Islet of Langerhans (tissue), 1 donor: ENCODE results near the gene GP1BA.

Experiments used
- FAIRE-seq: peaks from one replicate; lab custom pipeline; 2011; peaks lifted over from hg19 to GRCh38; lab: Jason Lieb, UNC

GP1BA gene

DNA sequence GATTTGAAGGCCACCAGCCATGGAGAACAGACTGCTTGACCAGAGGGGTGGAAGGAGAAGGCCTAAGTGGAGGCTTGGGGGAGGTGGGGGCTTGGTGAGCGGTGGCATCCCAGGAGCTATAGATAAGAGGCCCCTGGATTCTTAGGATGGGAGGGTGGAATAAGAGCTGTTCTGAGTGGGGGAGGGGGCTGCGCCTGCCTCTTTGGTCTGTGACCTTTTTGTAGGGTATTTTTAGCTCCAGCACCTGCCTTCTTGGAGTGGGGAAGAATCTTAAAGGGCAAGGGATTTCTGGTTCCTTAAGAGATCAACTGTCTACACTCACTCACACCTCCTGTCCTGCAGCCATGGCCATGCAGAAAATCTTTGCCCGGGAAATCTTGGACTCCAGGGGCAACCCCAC lies 19.4 kb downstream of the GP1BA start:
- FAIRE-seq, result no peak

DNA sequence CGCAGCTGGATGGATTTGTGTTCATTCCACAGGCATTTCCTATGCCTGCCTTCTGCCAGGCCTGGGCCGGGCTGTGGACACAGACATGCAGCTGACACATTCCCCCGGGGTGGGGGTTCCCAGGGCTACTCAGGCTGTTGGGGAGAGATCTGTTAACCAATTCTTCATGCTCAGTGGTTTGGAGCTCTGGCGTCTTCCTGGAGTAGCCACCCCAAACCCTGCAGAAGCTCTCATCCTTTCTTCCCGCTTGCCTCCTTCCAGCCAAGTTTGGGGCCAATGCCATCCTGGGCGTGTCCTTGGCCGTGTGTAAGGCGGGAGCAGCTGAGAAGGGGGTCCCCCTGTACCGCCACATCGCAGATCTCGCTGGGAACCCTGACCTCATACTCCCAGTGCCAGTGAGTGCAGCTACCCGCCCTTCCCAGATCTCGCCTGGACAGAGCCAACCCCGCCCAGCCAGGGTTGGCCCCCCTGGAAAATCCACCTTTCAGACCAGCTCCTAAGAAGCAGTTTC lies 21.4 kb downstream of the GP1BA start:
- no peak for FAIRE-seq

DNA sequence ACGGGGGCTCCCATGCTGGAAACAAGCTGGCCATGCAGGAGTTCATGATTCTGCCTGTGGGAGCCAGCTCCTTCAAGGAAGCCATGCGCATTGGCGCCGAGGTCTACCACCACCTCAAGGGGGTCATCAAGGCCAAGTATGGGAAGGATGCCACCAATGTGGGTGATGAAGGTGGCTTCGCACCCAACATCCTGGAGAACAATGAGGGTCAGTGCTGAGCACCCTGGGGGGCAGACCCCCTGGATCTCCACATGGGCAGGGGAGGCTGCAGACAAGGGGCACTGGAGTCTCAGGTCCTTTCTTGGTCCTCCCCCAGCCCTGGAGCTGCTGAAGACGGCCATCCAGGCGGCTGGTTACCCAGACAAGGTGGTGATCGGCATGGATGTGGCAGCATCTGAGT lies 23.0 kb downstream of the GP1BA start:
- no peak for FAIRE-seq

DNA sequence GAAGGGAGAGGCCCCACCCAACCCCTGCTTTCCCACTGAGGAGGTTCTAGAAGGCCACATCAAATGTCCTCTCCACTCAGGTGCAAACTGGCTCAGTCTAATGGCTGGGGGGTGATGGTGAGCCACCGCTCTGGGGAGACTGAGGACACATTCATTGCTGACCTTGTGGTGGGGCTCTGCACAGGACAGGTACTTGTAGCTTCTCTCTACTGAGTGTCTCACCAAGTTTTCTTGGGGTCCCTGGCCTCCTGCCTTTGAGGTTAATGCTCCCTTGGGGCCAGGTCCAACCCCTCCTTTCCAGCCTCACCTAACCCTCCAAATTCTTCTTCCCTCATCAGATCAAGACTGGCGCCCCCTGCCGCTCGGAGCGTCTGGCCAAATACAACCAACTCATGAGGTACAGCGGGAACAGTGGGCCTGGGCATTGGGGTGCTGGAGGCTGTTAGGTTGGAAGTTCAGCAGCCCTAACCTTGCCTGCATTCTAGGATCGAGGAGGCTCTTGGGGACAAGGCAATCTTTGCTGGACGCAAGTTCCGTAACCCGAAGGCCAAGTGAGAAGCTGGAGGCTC lies 24.5 kb downstream of the GP1BA start:
- no peak for FAIRE-seq

DNA sequence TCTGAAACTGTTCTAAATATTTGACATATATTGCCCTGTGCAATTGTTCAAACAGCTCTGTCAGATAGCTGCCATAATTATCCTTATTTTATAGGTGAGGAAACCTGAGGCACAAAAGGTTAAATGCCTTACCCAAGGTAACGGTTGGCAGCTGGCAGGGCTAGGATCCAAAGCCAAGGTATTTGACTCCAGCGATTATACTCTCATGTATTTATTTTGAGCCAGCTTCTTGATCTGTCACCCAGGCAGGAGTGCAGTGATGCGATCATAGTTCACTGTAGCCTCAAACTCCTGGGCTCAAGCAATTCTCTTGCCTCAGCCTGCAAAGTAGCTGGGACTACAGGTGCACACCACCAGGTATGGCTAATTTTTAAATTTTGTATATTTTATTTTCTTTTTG lies 26.0 kb downstream of the GP1BA start:
- no peak for FAIRE-seq

DNA sequence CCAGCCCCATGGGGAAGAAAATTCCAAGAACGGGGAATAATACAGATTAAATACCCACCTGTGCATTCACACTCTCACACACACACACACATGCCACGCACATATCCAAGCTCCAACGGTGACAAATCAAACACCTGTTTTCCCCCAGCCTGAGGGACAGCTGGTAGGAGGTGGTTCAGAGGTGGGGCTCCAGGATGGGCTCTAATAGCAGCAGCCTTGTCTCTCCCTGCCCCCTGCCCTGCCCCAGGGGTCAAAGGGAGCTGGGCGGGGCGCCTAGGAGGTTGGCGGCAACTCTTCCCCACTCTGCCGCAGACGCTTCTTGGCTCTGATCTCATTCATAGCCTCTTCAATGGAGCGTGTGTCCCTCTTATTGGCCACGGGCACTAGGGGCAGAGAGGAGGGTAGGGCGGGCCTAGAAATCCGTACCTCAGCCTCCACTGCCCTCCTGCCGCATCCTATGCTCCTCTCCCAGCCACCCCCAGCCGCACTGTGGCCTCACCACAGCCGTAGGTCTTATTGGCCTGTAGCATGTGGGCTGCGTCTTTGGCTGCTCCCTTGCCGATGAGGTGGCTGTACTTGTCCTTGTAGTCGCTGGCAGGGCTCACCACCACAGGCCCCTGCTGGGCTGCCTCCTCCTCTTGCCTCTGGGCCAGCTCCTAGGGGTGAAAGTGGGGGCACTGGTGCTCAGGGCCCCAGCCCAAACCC lies 27.3 kb downstream of the GP1BA start:
- FAIRE-seq, result no peak

DNA sequence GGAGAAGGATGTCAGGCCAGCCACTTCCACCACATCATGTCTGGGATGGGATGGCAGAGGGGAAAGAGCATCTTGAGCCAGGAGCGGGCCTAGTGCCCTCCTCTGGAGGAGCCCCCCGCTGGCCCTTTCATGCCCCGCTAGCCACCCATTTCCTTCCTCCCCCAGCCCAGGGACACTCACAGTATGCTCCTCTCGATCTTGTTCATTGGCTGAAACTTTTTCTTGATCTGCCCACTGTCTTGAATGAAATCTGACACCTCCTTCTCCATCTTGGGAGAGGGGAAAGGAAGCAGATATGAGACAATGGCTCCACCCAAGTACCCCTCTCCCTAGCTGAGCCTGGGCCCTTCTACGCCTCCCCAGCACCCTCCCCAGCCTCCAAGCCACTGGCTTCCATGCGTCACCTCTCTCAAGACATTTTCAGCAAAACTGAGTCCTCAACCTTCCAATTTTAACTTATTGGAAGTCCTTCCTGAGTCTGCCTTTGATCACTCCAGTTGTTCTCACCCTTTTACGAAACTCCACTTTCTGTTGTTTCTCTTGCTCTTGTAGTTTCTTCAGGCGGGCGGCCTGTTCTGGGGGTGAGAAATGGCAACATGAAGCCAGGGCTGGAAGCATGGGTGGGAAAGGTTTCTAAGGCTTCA lies 28.3 kb downstream of the GP1BA start:
- no peak for FAIRE-seq

DNA sequence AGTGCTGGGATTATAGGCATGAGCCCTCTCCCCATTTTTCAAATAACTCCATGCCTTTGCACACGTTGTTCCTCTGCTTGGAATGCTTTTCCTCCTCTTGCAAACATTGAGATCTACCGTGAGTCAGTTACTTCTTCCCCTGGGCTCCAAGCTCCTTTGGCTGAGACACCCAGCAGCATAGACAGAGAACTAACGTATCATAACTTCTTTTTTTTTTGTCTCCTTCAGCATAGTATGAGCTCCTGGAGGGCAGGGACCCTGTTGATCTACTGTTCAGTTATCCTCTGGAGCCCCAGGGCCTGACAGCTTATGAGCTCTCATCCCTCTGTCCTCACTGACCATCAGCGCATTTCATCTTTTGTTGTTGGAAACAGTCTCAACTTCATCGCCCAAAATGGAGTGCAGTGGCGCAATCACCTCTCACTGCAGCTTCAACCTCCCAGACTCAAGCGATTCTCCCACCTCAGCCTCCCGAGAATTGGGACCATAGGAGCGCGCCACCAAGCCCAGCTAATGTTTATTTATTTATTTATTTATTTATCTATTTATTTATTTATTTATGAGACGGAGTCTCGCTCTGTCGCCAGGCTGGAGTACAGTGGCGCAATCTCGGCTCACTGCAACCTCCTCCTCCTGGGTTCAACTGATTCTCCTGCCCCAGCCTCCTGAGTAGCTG lies 33.4 kb downstream of the GP1BA start:
- no peak for FAIRE-seq

DNA sequence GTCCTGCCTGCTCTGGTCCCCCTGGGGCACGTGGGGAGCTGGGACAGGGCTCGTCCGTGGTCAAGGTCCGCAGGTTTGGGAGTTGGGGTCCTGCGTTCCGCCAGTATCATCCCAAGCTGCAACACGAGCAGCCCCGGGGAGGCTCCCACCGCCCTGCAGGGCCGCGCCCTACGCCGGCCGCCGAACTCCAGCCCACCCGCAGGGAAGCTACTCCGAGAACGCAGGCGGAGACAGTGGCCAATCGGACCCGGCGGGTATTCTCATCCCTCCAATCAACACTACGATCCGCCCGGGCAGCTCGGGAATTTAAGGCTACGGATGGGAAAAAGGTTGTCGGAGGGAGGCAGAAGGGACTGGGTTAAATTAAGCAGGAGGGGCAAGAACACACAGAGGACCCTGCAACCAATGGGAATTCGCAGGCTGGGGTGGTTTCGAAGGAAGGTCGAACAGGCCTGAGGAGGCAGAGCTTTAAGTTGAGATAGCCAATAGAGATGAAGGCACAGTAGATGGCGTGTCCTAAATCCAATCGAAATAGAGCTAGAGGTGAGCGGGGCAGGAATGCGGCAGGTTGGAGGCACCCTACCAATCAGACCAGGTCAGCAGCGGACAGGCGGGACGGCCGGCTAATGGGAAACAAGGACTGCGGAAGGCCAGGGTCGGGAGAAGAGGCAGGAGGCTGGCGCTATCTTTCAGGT lies 34.9 kb downstream of the GP1BA start:
- peak; percentile 99 for FAIRE-seq

DNA sequence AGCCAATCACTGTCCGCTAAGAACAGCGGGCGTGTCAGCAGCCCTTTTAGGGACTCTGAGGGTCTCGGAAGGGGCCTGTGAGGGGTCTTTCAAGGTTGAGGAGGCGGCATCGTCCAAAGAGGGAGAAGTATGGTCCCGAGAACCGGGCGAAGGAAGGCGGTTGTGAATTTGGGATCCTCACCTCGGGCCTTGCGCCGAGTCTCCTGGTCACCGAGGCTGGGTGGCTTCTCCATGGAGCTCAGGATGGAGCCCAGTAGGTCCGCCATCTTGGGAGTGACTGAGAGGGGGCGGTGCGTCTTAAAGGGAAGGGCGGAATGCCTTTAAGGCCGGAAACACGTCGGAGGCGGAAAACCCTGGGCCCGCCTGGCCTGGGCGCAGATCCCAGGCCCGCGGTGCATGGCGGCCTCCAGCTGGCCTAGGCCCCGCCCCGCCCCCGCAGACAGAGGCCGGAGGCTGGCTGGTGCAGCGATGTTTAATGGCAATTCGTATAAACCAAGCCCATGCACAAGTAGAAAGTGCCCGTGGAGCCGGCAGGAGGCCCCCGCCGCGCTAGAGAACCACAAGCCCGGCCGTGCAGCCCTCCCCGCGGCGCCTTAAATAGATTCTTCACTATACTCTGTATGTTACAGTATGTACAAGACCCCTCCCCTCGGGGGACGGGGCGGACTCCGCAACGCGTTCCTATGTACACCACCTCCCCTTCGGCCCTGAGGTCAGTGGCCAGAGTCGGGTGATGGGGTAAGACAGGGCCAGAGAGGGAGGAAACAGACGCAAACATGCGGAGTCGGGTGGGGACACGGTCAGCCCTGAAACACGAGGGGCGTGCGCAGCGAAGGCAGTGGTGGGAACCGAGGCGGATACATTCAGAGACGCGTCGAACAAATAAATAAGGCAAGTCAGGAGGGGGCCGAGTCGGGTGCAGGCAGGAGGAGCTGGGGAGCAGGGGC lies 35.7 kb downstream of the GP1BA start, which contains the start of gene SPAG7:
Gene SPAG7, minus strand, starts transcription at position 279 of the 947 bp plus-strand sequence. Its CDS starts 13 bp downstream, at position 266.
- FAIRE-seq, result no peak

DNA sequence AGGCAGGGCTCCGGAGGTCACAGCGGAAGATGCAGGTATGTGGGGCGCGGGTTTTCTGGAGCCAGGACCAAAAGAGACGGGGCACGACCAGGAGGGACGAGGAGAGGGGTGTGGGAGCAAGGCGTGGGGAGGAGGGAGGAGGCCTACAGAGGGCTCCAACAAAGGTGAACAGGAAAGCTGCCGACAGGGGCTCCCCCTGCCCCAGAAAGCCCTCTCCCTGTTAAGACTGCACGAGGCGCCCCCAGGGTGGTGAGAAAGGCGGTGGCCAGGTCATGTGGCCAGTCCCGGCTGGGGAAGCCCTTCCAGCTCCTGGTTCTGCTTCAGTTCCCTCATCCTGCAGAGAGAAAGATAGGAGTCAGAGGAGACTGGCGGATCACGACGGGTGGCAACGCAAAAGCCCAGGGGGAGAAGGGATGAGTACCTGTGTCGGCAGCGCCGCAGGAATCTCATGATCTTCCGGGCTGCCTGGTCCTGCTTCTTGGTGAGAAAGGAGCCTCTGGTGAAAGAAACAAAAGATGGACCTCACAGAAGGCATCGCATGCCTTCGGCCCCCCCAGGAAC lies 36.5 kb downstream of the GP1BA start:
- FAIRE-seq, result no peak

DNA sequence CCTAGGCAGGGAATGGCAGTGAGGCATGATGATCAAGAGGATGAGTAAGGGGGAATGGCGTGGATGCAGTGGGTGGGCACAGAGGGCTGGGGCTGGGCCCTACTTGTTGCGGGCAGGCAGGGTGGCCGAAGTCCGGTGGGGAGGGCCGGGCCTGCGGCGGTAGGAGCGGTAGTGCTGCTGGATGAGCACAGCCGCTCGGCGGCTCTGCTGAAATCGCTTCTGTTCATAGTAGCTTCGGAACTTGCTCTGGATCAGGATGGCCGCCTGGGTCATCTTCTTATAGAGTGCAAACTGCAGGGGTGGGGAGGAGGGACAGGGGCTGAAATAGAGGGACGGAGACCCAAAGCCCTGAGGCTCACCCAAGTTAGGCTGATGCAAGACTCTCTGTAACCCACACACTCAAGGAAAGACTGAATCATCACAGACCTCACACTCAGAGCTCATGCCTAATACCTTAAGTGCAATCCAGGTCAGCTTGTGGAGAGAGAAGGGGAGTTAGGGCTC lies 37.0 kb downstream of the GP1BA start:
- FAIRE-seq, result no peak

DNA sequence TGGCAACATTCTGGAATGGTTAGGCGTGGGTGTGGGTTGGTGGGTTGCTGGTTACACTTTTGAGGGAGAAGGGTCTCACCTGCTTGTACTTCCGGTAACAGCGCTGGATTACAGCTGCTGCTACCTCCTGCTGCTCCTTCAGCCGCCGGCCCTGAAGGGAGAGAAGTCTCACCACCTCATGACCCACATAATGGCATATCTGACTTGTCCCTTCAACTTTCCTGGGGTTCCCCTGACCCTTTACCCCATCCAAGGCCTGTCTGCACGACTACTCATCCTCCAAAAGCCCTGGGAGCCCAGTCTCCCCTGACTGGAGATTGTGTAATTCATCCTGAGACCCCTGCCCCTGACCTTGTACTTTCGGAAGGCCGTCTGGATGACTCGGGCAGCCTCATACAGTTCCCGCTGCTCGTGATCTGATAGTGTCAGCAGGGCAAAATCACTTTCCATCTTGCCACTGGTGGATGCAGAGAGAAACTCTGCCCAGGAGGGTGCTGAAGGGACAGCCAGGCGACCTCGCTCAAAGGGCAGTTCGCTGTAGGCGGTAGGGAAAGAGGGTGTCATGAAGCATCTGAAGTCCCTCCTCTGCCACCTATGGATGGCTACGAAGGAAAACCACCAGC lies 37.6 kb downstream of the GP1BA start:
- no peak for FAIRE-seq

DNA sequence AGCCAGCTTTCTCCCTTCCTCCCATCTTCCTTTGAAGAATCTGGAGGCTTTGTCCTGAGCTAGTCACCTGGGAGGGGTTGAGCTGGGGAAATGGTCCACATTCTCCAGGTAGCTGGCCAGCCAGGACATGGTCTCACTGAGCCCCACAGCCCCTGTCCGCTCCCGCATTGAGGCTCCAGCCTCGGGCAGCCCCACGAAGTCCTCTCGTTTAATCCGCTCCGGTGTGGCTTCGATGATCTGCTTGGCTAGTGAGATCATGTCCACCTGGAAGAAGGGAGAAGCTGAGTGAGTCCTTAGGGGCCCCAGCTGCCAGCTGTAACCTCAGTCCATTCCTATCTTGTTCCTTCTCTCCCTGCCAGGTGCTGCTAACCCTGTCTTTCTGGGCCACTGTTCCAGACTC lies 38.2 kb downstream of the GP1BA start:
- no peak for FAIRE-seq

DNA sequence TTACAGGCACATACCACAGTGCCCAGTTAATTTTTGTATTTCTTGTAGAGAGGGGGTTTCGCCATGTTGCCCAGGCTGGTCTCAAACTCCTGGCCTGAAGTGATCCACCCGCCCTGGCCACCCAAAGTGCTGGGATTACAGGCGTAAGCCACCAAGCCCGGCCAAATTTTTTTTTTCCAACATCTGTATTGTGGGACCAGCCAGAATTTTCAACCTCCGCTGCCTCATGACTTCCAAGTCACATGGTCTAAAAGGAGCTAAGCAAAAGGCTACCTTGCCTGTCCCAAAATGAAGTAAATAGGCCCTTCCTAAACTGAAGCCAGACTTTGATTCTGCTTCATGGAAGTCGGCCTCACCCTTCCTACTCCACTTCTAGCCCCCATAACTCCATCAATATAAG lies 39.7 kb downstream of the GP1BA start:
- FAIRE-seq, result no peak

DNA sequence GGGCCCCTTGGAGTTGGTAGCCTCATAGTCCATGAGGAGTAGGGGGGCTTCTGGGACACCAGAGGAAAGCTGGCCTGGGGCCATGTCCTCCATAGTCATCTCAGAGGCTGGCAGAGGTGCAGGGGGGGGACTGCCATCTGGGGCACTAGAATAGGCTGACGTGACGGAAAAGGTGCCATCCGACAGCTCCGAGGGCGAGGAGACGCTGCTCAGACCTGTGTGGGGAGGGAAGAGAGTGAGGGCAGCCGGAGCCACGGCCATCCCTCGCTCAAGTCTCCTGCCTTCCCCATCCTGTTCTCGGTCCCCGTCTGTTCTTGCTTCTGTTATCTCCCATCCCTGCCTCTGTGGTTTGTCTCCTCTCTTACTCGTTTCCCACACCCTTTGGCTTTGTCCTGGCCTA lies 40.2 kb downstream of the GP1BA start:
- no peak for FAIRE-seq

DNA sequence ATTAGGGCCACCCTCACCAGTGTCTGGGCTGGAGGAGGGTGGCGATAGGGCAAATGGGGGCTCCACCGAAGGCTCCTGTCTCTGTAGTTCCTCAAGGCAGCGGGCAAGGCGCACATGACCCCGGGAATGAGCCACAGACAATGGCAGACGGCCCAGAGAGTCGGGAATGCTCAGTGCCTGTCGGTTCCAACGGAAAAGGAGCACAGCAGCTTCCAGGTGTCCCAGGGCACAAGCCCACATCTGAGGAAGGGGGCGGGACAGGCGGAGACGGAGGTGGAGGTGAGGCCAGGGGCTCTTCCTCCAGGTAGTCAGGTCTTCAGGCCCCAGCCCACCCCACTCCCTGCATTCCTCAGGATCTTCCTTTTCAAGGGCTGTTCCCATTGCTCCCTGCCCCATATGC lies 40.7 kb downstream of the GP1BA start:
- FAIRE-seq, result no peak

DNA sequence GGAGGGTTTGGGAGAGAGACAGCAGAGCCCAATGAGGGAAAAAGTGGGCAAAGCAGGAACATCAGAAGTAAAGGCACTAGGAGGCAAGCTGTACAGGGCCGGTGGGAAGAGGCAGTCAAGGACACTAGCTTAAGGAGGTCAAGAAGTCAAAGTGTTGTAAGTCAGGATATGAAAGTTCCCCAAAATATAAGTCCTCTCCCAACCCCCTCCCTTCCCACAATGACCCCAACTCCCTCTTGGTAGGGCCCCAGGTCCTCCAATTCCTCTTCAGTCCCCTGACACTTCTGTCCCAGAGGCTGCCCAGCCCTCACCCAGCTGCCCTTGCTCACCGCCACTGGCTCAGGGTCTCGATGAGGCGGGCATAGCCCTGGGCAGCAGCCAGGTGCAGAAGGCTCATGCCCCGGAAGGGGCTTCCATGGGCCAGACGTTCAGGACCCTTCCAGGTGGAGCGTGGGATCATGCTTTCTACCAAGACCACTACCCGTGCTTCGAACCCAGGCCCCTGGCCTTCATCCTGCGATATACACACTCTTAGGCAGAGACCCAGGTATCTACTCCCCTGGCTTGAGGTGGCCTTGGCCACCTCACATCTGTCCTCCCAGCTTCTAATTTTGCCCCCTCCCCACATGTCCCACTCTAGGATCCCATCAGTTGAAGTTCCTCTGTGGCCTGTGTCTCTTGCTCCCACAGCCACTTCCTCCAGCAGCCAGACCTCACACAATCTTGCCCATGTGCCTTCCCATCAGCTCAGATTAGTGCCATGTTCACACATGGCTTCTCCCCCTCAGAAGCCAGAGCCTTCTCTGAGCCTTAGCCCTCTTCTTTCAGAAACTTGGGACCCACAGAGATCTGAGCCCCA lies 41.4 kb downstream of the GP1BA start:
- no peak for FAIRE-seq

DNA sequence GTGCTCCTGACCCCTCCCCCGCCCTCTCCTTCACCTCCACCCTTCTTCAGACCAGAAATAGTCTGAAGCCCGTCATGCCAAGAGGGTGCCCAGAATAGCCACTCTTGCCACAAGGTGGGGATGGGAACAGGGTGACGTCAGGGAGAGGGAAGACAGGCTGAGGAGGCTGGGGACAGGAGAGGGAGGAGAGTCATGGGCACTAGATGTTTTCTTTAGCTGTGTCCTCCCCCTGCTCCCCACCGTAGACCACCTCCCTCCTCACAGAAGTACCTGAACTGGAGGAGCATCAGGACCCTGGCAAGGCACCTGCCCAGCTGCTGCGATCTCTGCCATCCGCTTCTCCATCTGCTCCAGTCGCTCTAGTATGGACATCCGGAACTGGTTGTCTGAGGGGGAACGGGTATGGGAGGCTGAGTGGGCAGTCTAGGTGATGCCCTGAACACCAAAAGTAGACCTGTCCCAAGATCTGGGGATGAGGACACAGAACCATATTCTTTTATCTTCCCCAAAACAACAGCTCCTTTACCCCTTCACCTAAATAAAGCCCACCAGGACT lies 42.1 kb downstream of the GP1BA start:
- FAIRE-seq, result no peak
